Measurements from ENCODE around the gene AASS.

Gene AASS

DNA sequence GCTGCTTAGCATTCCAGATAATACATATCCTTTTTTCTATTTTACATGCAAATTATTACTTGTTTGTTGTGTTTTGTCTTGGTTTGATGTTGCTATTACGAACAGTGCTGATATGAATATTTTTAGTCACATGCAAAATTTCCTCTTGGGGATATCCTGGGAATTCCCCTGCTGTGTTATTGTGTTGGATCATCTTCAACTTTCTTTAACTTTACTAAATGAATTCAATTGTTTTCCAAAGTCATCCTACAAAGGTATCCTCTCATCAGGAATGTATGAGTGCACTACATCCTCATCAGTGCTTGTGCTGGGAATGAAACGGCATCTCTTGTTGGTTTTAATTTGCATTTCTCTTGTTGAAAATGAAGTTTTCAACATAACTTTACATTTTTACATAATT, 87.1 kb downstream of the AASS start:
- H3K4me3 ChIP-seq (ENCODE audit: low read depth, low read length) = no peak overlapping the region
- no peak for DNase-seq (ENCODE audit: low read depth)

DNA sequence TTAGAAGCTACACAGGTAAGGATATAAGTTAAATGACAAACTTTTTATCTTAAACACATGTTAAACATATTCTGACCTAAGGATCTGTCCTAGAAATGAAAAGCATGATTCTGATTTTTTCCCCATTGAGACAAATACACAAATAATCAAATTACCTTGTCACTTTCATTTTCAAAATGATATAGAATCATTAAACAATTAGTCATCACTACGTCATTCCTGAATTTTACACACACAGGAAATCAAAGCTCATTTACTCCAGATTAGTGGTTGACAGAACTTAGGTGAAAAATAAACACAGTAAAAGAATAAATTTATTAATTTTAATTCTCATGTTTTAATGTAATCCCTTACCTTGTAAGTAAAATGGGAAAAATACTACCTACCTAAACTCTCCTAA, 89.0 kb downstream of the AASS start:
- no peak overlapping the region for H3K4me3 ChIP-seq (ENCODE audit: low read depth, low read length)
- no peak for DNase-seq (ENCODE audit: low read depth)

DNA sequence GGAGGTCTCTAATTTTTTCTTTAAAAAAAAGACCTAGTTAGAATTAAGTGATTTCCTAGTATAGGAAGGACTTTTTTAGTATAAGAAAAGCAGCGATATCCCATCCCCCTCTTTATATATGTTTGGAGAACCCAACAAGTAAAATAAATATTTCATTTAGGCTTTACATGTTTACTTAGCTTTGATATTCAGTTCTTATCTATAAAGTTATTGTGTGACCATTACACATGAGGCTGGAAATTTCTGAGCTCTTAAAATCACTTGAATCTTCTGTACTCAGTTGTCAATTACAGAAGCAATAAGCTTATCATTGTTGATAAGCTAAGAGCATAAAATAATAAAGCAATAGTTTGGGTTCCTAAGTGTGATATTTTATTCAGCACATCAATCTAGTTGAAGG, 89.7 kb downstream of the AASS start:
- DNase-seq (ENCODE audit: low read depth) = no peak
- H3K4me3 ChIP-seq (ENCODE audit: low read depth, low read length) = no peak overlapping the region

DNA sequence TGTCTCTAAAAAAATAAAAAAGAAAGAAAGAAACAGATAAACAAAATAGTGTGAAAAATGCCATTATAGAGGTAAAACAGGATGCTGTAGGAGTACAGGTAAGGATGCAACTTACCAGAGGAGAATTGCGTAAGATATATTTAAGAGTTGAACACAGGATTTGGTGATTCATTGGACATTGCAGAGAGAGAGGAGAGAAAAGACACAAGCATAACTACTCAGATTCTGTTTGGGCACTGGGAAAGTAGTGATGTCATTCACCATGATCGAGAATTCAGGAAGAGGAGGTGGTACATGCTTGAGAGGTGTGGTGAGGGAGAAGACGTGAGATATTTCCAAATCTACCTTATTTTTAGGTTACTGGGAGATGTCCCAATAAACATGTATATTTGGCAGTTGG, 97.6 kb downstream of the AASS start:
- DNase-seq (ENCODE audit: low read depth) = no peak
- no peak overlapping the region for H3K4me3 ChIP-seq (ENCODE audit: low read depth, low read length)

DNA sequence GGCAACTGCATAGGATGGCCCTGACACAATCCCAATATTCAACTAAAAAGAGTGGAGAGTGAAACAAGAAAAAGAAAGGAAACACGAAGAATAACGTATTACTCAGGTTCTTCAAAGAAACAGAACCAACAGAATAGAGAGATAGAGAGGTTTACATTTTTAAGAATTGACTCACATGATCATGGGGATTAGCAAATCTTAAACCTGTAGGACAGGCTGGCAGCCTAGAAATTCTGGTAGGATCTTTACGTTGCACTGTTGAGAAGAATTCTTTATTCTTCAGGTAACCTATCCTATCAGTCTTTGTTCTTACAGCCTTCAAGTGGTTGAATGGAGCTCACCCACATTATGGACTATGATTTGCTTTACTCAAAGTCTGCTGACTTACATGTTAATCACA, 103.9 kb downstream of the AASS start:
- no peak overlapping the region for H3K4me3 ChIP-seq (ENCODE audit: low read depth, low read length)
- DNase-seq (ENCODE audit: low read depth) = no peak

DNA sequence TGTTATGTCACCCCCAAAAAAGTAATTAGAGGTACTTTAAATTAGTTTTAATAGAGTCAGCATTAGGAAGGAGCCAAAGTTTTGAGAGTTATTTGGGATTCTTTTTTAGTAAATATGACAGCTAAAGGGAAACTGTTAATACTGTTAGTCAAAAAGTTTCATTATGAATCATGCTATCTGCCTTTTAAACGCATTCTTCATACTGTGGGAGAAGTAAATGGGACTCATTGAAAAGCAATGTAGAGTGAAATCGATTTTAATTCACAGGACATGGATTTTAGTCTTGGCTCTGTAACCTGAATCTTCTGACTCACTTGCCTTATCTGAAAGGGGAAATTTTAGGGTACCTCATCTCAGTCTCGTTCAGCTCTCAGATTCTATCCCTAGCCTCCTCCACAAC, 105.1 kb downstream of the AASS start:
- DNase-seq (ENCODE audit: low read depth) = no peak
- H3K4me3 ChIP-seq (ENCODE audit: low read depth, low read length) = no peak overlapping the region

DNA sequence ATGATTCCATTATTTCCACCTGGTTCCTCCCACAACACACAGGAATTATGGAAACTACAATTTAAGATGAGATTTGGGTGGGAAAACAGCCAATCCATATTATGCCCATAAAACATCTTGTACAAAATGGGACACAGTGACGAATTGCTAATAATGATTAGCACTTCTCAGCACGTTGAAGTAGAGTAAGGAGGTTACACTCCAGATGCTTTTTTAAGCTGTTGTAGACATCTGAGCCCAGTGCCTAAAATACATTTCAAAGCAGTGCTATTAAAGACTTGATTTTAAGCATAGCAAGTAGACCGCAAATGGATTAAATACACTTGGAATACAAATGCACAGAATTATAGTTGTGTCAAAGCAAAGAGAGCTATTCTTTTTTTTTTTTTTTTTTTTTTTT, 105.9 kb downstream of the AASS start:
- H3K4me3 ChIP-seq (ENCODE audit: low read depth, low read length) = no peak overlapping the region
- no peak for DNase-seq (ENCODE audit: low read depth)

DNA sequence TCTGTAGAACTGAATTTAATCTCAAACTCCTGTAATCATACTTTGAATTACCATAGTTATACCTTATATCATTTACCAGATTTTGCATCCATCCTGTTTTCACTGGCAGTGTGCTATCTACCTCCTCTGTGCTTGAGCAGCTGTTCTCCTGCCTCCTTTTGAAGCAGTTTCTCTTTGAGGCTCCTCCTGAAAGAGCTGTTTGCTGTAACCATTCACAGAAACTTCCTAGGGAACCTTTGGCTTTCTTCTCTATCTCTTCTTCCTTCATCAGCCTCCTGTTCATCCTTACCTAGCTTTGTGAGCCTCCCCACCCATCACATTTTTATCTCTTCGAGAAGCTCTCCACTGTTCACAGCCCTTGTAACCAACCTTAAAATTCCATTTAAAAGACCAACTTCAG, 108.2 kb downstream of the AASS start:
- H3K4me3 ChIP-seq (ENCODE audit: low read depth, low read length) = no peak overlapping the region
- DNase-seq (ENCODE audit: low read depth) = no peak

DNA sequence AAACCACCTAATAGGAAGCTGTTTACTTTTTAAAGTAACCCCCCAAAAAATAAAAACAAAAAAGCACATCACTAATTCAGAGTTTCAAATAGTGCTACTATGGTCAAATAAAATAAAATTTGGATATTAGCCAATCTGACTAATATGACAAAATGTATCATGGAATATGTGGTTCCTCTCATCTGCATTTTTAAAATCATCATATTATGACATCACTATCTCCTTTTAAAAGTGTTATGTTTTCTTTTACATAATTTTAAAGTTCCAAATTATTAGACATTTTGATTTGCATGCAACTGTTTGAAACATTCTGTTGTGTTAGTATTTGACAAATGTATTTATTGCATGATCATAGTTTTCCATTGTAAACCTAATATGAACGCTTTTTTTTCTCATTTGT, 110.4 kb downstream of the AASS start:
- no peak overlapping the region for H3K4me3 ChIP-seq (ENCODE audit: low read depth, low read length)
- DNase-seq (ENCODE audit: low read depth) = no peak

DNA sequence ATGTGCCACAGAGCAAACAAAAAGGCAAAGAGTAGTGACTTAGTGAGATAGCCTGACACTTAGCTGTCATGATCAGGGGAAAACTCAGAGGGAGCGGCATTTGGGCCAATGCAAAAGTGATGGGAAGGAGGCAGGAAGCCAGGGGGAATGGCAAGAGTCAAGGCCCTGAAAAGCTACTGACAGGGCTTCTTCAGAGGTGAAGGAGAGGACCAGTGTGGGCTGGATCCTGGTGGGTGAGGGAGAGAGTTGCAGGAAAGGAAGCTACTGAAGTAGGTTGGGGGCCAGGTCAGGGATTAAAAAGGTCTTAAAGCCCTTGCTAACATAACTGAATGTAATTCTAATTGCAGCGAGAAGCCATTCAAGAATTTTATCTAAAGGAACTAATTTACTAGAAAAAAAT, 117.0 kb downstream of the AASS start:
- no peak overlapping the region for H3K4me3 ChIP-seq (ENCODE audit: low read depth, low read length)
- no peak for DNase-seq (ENCODE audit: low read depth)

Measured in skeletal muscle cell (primary cell).